Spleen (tissue), 11 donors: ENCODE measurements around the gene SV2C. TPM values are rescaled to one million over a fixed set of nuclear protein-coding genes. Genes with fewer than 3 reads are reported as not detected.
"Not testable (repeated sequence)": the region's sequence is repeated elsewhere in the genome, so short reads cannot be mapped to it uniquely, and the experiment has no call there.

Experiments used
- DNase-seq: peaks from one replicate; pipeline ENCODE4 v3.0.0-alpha.2; 2020
- H3K27ac ChIP-seq, 8 donors: fragments of 200-600 bp; sonication (generic) in 7 of 8; 1 replicate in 4 of 8; 2 replicates in 4 of 8; pipeline versions ENCODE4 v1.5.0 to v1.8.0; 2016 to 2021; ENCODE audit warnings: inconsistent platforms in 4 of 8, mild to moderate bottlenecking in 4 of 8, moderate library complexity in 1 of 8
- H3K27me3 ChIP-seq, 7 donors: fragments of 200-600 bp; sonication (generic) in 6 of 7; replicated peaks in 1 of 7; 1 replicate in 4 of 7; 2 replicates in 3 of 7; pipeline versions ENCODE4 v1.5.0 to v1.8.0; 2016 to 2021; ENCODE audit warnings: inconsistent platforms in 3 of 7, mild to moderate bottlenecking in 1 of 7
- H3K36me3 ChIP-seq, 6 donors: fragments of 200-600 bp; sonication (generic) in 5 of 6; 1 replicate in 4 of 6; 2 replicates in 2 of 6; pipeline versions ENCODE4 v1.5.0 to v1.8.0; 2016 to 2021; ENCODE audit warnings: inconsistent platforms in 2 of 6
- H3K4me1 ChIP-seq, 6 donors: fragments of 200-600 bp; sonication (generic) in 5 of 6; 1 replicate in 3 of 6; 2 replicates in 3 of 6; pipeline versions ENCODE4 v1.5.0 to v1.8.0; 2016 to 2021; ENCODE audit warnings: inconsistent platforms in 3 of 6
- H3K4me3 ChIP-seq, 8 donors: fragments of 200-600 bp; sonication (generic) in 7 of 8; 1 replicate in 4 of 8; 2 replicates in 4 of 8; pipeline versions ENCODE4 v1.5.0 to v1.8.0; 2016 to 2021; ENCODE audit warnings: inconsistent platforms in 4 of 8, mild to moderate bottlenecking in 4 of 8, moderate library complexity in 2 of 8
- H3K9me3 ChIP-seq, 8 donors: fragments of 200-600 bp; sonication (generic) in 7 of 8; 1 replicate in 4 of 8; 2 replicates in 4 of 8; pipeline versions ENCODE4 v1.5.0 to v1.8.0; 2016 to 2021; ENCODE audit warnings: inconsistent platforms in 4 of 8
- CTCF ChIP-seq, 11 experiments: fragments of 200-600 bp in 7 of 11; fragments of 450-650 bp in 4 of 11; sonication (generic) in 4 of 11; IDR thresholded peaks in 8 of 11; conservative IDR thresholded peaks in 3 of 11; 1 replicate in 7 of 11; 2 replicates in 4 of 11; pipeline versions ENCODE4 v1.4.0 to v1.8.0; 2016 to 2021; ENCODE audit warnings: antibody characterized with exemption in 11 of 11, inconsistent platforms in 4 of 11, mild to moderate bottlenecking in 1 of 11
- POLR2A ChIP-seq, 3 donors: fragments of 450-650 bp; IDR thresholded peaks; one replicate each; pipeline ENCODE4 v1.5.1; 2017; ENCODE audit warnings: antibody characterized with exemption in 3 of 3, mild to moderate bottlenecking in 1 of 3
- POLR2AphosphoS5 ChIP-seq, 3 donors: sonication (generic); formaldehyde crosslinking; IDR thresholded peaks; one replicate each; pipeline ENCODE4 v1.5.1; 2017; ENCODE audit warnings: antibody characterized with exemption in 3 of 3
- WGBS, 5 donors: extraction: QIAGEN DNeasy Blood & Tissue Kit in 3 of 5; methylation state at CpG; one replicate each; pipeline versions ENCODE4 v1.1.5 to v1.1.7; 2013 to 2018; 5-methylcytosine and 5-hydroxymethylcytosine counted together
- intact Hi-C: fragments of 100-400 bp; cut with DNase I; formaldehyde crosslinking; loops from one replicate; pipeline ENCODE4 v1.15.0; 2023; ENCODE audit warnings: low total_unique reads
- polyA plus RNA-seq, 3 donors: library from polyadenylated mRNA; stranded (reverse); fragments of 200-250 nt; gene quantifications; one replicate each; pipeline ENCODE4 v1.2.1, GENCODE V29; 2013
- total RNA-seq, 7 donors: library from RNA; depleted of rRNA in 3 of 7; stranded (reverse); fragments of >200 nt in 3 of 7; fragmentation: NEBNext Ultra II Directional in 4 of 7; extraction: Animal tissue kit (Norgen Biotek cat#: 25700) in 4 of 7; gene quantifications; one replicate each; pipeline versions ENCODE4 v1.1.0 to v1.2.1, GENCODE V29; 2016 to 2021
- donor health status: healthy with polysubstance abuse.
- donor health status: DM: no; HTN: no; CAD: no; lungs with moderate emphysema.
- donor health status: DM: no; HTN: no; CAD: no.
- donor health status: Bipolar disorder and iron deficiency.
- donor health status: healthy.
- donor health status: DM: no; HTN: no; CAD: no.
- donor health status: DM: yes; HTN: yes; CAD: no.

The SV2C gene
- total and polyA plus RNA-seq, 10 donors: 0.02 to 0.43 (median 0.11) TPM

GRCh38 chr5:76333571-76333970 lies 250.4 kb downstream of the SV2C start:
- TF ChIP-seq POLR2A (IDR thresholded peaks at IDR 0.05) (no peak), CTCF (IDR thresholded peaks at IDR 0.05 in 8 of 11, conservative IDR thresholded peaks at IDR 0.05 in 3 of 11) (no peak), POLR2AphosphoS5 (IDR thresholded peaks at IDR 0.05) (no peak)
- no peaks in the 10 kb centered on the region for H3K36me3 ChIP-seq
- no peak for DNase-seq
- H3K27ac ChIP-seq: no peak overlapping the region
- H3K4me3 ChIP-seq: no peak overlapping the region
- WGBS, 5 donors: 77 to 85% (median 81%) methylated on average over 4 of the region's 4 CpGs
- peaks cover 0 to 20% (median 17%) of the 10 kb centered on the region in 6 donors for H3K4me1 ChIP-seq
- H3K9me3 ChIP-seq: peaks cover 0 to 3% (median 0%) of the 10 kb centered on the region in 8 donors
- intact Hi-C loops: no loop called here
- no peaks in the 10 kb centered on the region for H3K27me3 ChIP-seq

GRCh38 chr5:76334574-76334973 lies 251.4 kb downstream of the SV2C start:
- no peak for DNase-seq
- WGBS, 5 donors: 92 to 96% (median 93%) methylated on average over 3 of the region's 3 CpGs
- intact Hi-C loops: no loop called here

GRCh38 chr5:76335451-76335850 lies 252.3 kb downstream of the SV2C start:
- H3K4me1 ChIP-seq: peaks cover 0 to 20% (median 17%) of the 10 kb centered on the region in 6 donors
- WGBS, 5 donors: 62 to 94% (median 93%) methylated on average over 2 to 3 of the region's 5 CpGs
- DNase-seq, H3K9me3 ChIP-seq, H3K27me3 ChIP-seq, H3K36me3 ChIP-seq, H3K4me3 ChIP-seq, intact Hi-C loops, H3K27ac ChIP-seq: not testable (repeated sequence)

More at GRCh38 chr5:76334574-76334973, 251.4 kb downstream of the SV2C start:
- Histone ChIP-seq H3K9me3 (peaks cover 0 to 3% (median 0%) of the 10 kb centered on the region in 8 donors), H3K27me3 (no peaks in the 10 kb centered on the region), H3K4me1 (peaks cover 0 to 20% (median 17%) of the 10 kb centered on the region in 6 donors), H3K4me3 (no peak overlapping the region), H3K27ac (no peak overlapping the region), H3K36me3 (no peaks in the 10 kb centered on the region)
- TF ChIP-seq POLR2AphosphoS5 (IDR thresholded peaks at IDR 0.05) (no peak), POLR2A (IDR thresholded peaks at IDR 0.05) (no peak), CTCF (IDR thresholded peaks at IDR 0.05 in 8 of 11, conservative IDR thresholded peaks at IDR 0.05 in 3 of 11) (no peak)

- WGBS, 5 donors: 88 to 96% (median 93%) methylated on average over 11 to 33 of the region's 33 CpGs
- intact Hi-C loops, H3K27ac ChIP-seq, H3K4me3 ChIP-seq, H3K9me3 ChIP-seq, H3K36me3 ChIP-seq, H3K27me3 ChIP-seq, DNase-seq: not testable (repeated sequence)
- peaks cover 0 to 14% (median 9%) of the 10 kb centered on the region in 6 donors for H3K4me1 ChIP-seq
These were observed 253.1 kb downstream of the SV2C start for GRCh38 chr5:76336253-76336809.

GRCh38 chr5:76337953-76338451 lies 254.8 kb downstream of the SV2C start:
- Histone ChIP-seq H3K4me1 (peaks cover 0 to 21% (median 15%) of the 10 kb centered on the region in 6 donors), H3K36me3 (no peaks in the 10 kb centered on the region), H3K4me3 (no peak overlapping the region), H3K9me3 (peaks cover 0 to 3% (median 0%) of the 10 kb centered on the region in 8 donors), H3K27me3 (no peaks in the 10 kb centered on the region), H3K27ac (no peak overlapping the region)
- TF ChIP-seq CTCF (IDR thresholded peaks at IDR 0.05 in 8 of 11, conservative IDR thresholded peaks at IDR 0.05 in 3 of 11) (peak in 10 of 11 experiments; percentile 22 to 68 (median 53)), POLR2AphosphoS5 (IDR thresholded peaks at IDR 0.05) (no peak), POLR2A (IDR thresholded peaks at IDR 0.05) (no peak)
- no peak for DNase-seq
- 0 to 5% (median 0%) methylated on average over 1 of the region's 1 CpG for WGBS, 5 donors
- intact Hi-C loops: no loop called here
